Ovary (tissue), 9 donors: ENCODE data around the gene HOXC9. TPM values are rescaled to one million over a fixed set of nuclear protein-coding genes. Genes with fewer than 3 reads are reported as not detected.

Experiments used
- DNase-seq, 5 donors: peaks; one replicate each; pipeline ENCODE4 v3.0.0-alpha.2; 2019 to 2020
- H3K27ac ChIP-seq, 2 donors: fragments of 200-600 bp; one replicate each; pipeline versions ENCODE4 v1.5.1 to v1.8.0; 2019 to 2022
- H3K27me3 ChIP-seq: fragments of 200-600 bp; one replicate; pipeline ENCODE4 v1.8.0; 2022
- H3K36me3 ChIP-seq: fragments of 200-600 bp; sonication (generic); one replicate; pipeline ENCODE4 v1.5.1; 2019
- H3K4me1 ChIP-seq: one replicate; pipeline ENCODE4 v1.8.1; 2013; ENCODE audit warnings: mild to moderate bottlenecking, moderate library complexity; ENCODE audit not compliant: insufficient read depth
- H3K4me3 ChIP-seq: fragments of 200-600 bp; sonication (generic); one replicate; pipeline ENCODE4 v1.5.1; 2017
- H3K9me3 ChIP-seq, 2 donors: fragments of 200-600 bp in 1 of 2; sonication (generic) in 1 of 2; one replicate each; pipeline versions ENCODE4 v1.5.1 to v1.8.1; 2013 to 2019; ENCODE audit warnings: mild to moderate bottlenecking in 1 of 2, moderate library complexity in 1 of 2
- EP300 ChIP-seq: sonication (generic); formaldehyde crosslinking; IDR thresholded peaks from one replicate; pipeline ENCODE4 v1.6.1; 2017; ENCODE audit warnings: antibody characterized with exemption
- POLR2A ChIP-seq: fragments of 450-650 bp; IDR thresholded peaks from one replicate; pipeline ENCODE4 v1.6.1; 2017; ENCODE audit warnings: antibody characterized with exemption, mild to moderate bottlenecking, moderate library complexity
- WGBS, 3 donors: extraction: QIAGEN DNeasy Blood & Tissue Kit in 1 of 3; methylation state at CpG; one replicate each; pipeline versions ENCODE4 v1.1.5 to v1.1.7; 2013 to 2017; 5-methylcytosine and 5-hydroxymethylcytosine counted together
- intact Hi-C, 4 donors: fragments of 100-400 bp; cut with DNase I; formaldehyde crosslinking; loops; one replicate each; pipeline versions ENCODE4 v1.11.0 to v1.15.1; 2022 to 2023
- polyA plus RNA-seq, 2 donors: library from polyadenylated mRNA; stranded (reverse); fragments of 200-250 nt in 1 of 2; fragments of 350-450 nt in 1 of 2; fragmentation: Illumina TruSeq in 1 of 2; extraction: RNeasy Lipid Tissue Mini Kit (QIAGEN cat#74804) in 1 of 2; gene quantifications; one replicate each; pipeline ENCODE4 v1.2.3, GENCODE V29; 2013 to 2014
- total RNA-seq, 7 donors: library from RNA; depleted of rRNA in 2 of 7; stranded (reverse); fragments of >200 nt in 2 of 7; fragmentation: NEBNext Ultra II Directional in 3 of 7; extraction: Animal tissue kit (Norgen Biotek cat#: 25700) in 3 of 7; gene quantifications; one replicate each; pipeline versions ENCODE4 v1.1.0 to v1.2.4, GENCODE V29; 2016 to 2023
- TF ChIP-seq, protein P1 (sequence below), 3 donors: fragments of 450-650 bp in 2 of 3; fragments of 200-600 bp in 1 of 3; IDR thresholded peaks; one replicate each; pipeline versions ENCODE4 v1.5.1 to v1.8.0; 2016 to 2022; ENCODE audit warnings: antibody characterized with exemption in 3 of 3, mild to moderate bottlenecking in 1 of 3
- donor health status: DM: no; HTN: no; CAD: no; lungs with moderate emphysema.
- donor health status: DM: no; HTN: no; CAD: no.
- donor health status: Bipolar disorder and iron deficiency.
- donor health status: DM: yes; HTN: yes; CAD: no.
- donor health status: DM: no; HTN: no; CAD: no.
- donor health status: DM: yes; HTN: yes; CAD: no.

Gene HOXC9
- total and polyA plus RNA-seq, 9 donors, result 0.26 to 15.0 (median 1.9) TPM; not detected in 1

- Histone ChIP-seq H3K27me3 (no peaks in the 10 kb centered on the region), H3K4me1 (peaks cover 3% of the 10 kb centered on the region)
- peak; percentile 94 to 96 (median 95) for DNase-seq
These were observed 18.0 kb downstream of the HOXC9 start for GRCh38 chr12:54017878-54018467.

GRCh38 chr12:54018468-54018984, 18.6 kb downstream of the HOXC9 start:
- peaks cover 5% of the 10 kb centered on the region for H3K4me1 ChIP-seq
- WGBS, 3 donors, result 3 to 7% (median 6%) methylated on average over 28 to 29 of the region's 29 CpGs
- no peak for TF ChIP-seq POLR2A
- TF ChIP-seq EP300, result no peak
- TF ChIP-seq, protein P1, sequence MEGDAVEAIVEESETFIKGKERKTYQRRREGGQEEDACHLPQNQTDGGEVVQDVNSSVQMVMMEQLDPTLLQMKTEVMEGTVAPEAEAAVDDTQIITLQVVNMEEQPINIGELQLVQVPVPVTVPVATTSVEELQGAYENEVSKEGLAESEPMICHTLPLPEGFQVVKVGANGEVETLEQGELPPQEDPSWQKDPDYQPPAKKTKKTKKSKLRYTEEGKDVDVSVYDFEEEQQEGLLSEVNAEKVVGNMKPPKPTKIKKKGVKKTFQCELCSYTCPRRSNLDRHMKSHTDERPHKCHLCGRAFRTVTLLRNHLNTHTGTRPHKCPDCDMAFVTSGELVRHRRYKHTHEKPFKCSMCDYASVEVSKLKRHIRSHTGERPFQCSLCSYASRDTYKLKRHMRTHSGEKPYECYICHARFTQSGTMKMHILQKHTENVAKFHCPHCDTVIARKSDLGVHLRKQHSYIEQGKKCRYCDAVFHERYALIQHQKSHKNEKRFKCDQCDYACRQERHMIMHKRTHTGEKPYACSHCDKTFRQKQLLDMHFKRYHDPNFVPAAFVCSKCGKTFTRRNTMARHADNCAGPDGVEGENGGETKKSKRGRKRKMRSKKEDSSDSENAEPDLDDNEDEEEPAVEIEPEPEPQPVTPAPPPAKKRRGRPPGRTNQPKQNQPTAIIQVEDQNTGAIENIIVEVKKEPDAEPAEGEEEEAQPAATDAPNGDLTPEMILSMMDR (IDR thresholded peaks at IDR 0.05), result no peak
- H3K4me3 ChIP-seq, result peak overlapping the region; percentile 56
- no peaks in the 10 kb centered on the region for H3K9me3 ChIP-seq
- intact Hi-C loops, result no loop called here
- peak overlapping the region; percentile 95 to 100 for H3K27ac ChIP-seq
- peak; percentile 87 to 91 (median 90) for DNase-seq
- no peaks in the 10 kb centered on the region for H3K36me3 ChIP-seq
- H3K27me3 ChIP-seq, result no peaks in the 10 kb centered on the region

More at GRCh38 chr12:54017878-54018467, 18.0 kb downstream of the HOXC9 start:
- intact Hi-C loops, result no loop called here
- 1 to 3% (median 2%) methylated on average over 8 to 34 of the region's 34 CpGs for WGBS, 3 donors
- Histone ChIP-seq H3K9me3 (no peaks in the 10 kb centered on the region), H3K4me3 (peak overlapping the region; percentile 56), H3K27ac (peak overlapping the region; percentile 95 to 100), H3K36me3 (no peaks in the 10 kb centered on the region)
- TF ChIP-seq POLR2A (peak; percentile 72), EP300 (no peak)
- TF ChIP-seq, protein P1 (IDR thresholded peaks at IDR 0.05), result peak in 1 of 3 donors; percentile 7

- Histone ChIP-seq H3K4me3 (peak overlapping the region; percentile 56), H3K27ac (peak overlapping the region; percentile 95 to 100), H3K4me1 (peaks cover 5% of the 10 kb centered on the region), H3K9me3 (no peaks in the 10 kb centered on the region), H3K27me3 (no peaks in the 10 kb centered on the region), H3K36me3 (no peaks in the 10 kb centered on the region)
- intact Hi-C loops, result no loop called here
- TF ChIP-seq, protein P1 (IDR thresholded peaks at IDR 0.05), result no peak
- TF ChIP-seq POLR2A (no peak), EP300 (no peak)
- peak in 4 of 5 donors; percentile 59 to 71 (median 68) for DNase-seq
- WGBS, 3 donors, result 6 to 14% (median 6%) methylated on average over 43 of the region's 43 CpGs
These were observed 19.3 kb downstream of the HOXC9 start for GRCh38 chr12:54019091-54019811.

GRCh38 chr12:54019924-54020590, 20.1 kb downstream of the HOXC9 start:
- Histone ChIP-seq H3K4me3 (peak overlapping the region; percentile 56), H3K27me3 (no peaks in the 10 kb centered on the region), H3K36me3 (no peaks in the 10 kb centered on the region), H3K4me1 (peaks cover 9% of the 10 kb centered on the region), H3K9me3 (no peaks in the 10 kb centered on the region), H3K27ac (peak overlapping the region; percentile 95 to 100)
- intact Hi-C loops, result no loop called here
- peak; percentile 55 to 61 (median 59) for DNase-seq
- 8 to 14% (median 14%) methylated on average over 10 of the region's 10 CpGs for WGBS, 3 donors
- TF ChIP-seq, protein P1 (IDR thresholded peaks at IDR 0.05), result no peak
- TF ChIP-seq EP300, result no peak
- no peak for TF ChIP-seq POLR2A
